HepG2 (cell line): ENCODE data around the gene IKZF4. TPM values are rescaled to one million over a fixed set of nuclear protein-coding genes. Genes with fewer than 3 reads are reported as not detected.
A peak's percentile ranks its signal among the peaks of the same experiment; 100 is the strongest.

Source experiments
- ATAC-seq: fragments of 200-7000 bp; cut with Tn5 transposase; 3 replicates; pipeline ENCODE4 v1.9.1; 2020; ENCODE audit warnings: mild to moderate bottlenecking, moderate library complexity
- BruUV-seq: library from RNA; stranded (reverse); fragments of 400-500 nt; replicated peaks from 2 replicates; lab custom pipeline; 2021; lab: Mats Ljungman, UMichigan
- CTCF ChIA-PET: fragments of 300-600 bp; formaldehyde crosslinking; extraction: SDS; loops from one replicate; lab custom pipeline; 2021; ENCODE audit warnings: low total read pairs, inconsistent platforms, low intra/inter-chr PET ratio; lab: Yijun Ruan, JAX
- POLR2A ChIA-PET: fragments of 350-600 bp; sonication (Branson Sonifier 250); formaldehyde crosslinking; loops from one replicate; lab custom pipeline; 2020; ENCODE audit warnings: antibody characterized with exemption, inconsistent platforms; lab: Yijun Ruan, JAX
- DNase-seq: peaks from one replicate; pipeline ENCODE4 v3.0.0-alpha.2; 2015; ENCODE audit warnings: low spot score
- FAIRE-seq: peaks from 3 replicates; lab custom pipeline; 2011; peaks lifted over from hg19 to GRCh38; lab: Jason Lieb, UNC
- H2AFZ ChIP-seq: one replicate; pipeline ENCODE4 v1.6.1; 2011; ENCODE audit warnings: low read length, inconsistent platforms
- H3K27ac ChIP-seq: fragments of 300-600 bp; 3 replicates; pipeline ENCODE4 v1.8.0; 2011; ENCODE audit warnings: mixed run types, mild to moderate bottlenecking, mixed read lengths, low read length, inconsistent platforms; ENCODE audit not compliant: insufficient read depth; ENCODE audit errors: extremely low read length
- H3K27me3 ChIP-seq, 2 experiments: fragments of 200-600 bp in 1 of 2; 2 replicates in 1 of 2; 3 replicates in 1 of 2; pipeline versions ENCODE4 v1.6.0 to v1.8.0; 2011; ENCODE audit warnings: low read length in 2 of 2, mild to moderate bottlenecking in 2 of 2, moderate library complexity in 2 of 2, inconsistent platforms in 1 of 2; ENCODE audit not compliant: insufficient read depth in 2 of 2, control insufficient read depth in 1 of 2
- H3K36me3 ChIP-seq, 2 experiments: fragments of 200-600 bp in 1 of 2; replicated peaks in 1 of 2; 2 replicates in 1 of 2; 3 replicates in 1 of 2; pipeline versions ENCODE4 v1.5.1 to v1.8.0; 2011; ENCODE audit warnings: low read length in 2 of 2, inconsistent platforms in 1 of 2; ENCODE audit not compliant: insufficient read depth in 2 of 2, control insufficient read depth in 1 of 2
- H3K4me1 ChIP-seq: 2 replicates; pipeline ENCODE4 v1.5.1; 2012; ENCODE audit warnings: low read length, inconsistent platforms; ENCODE audit not compliant: insufficient read depth
- H3K4me2 ChIP-seq: 2 replicates; pipeline ENCODE4 v1.6.0; 2011; ENCODE audit warnings: low read depth, low read length, inconsistent platforms
- H3K4me3 ChIP-seq, 3 experiments: fragments of 200-600 bp in 1 of 3; sonication (generic), shearing (Covaris generic) in 1 of 3; replicated peaks in 1 of 3; 2 replicates each; pipeline ENCODE4 v1.5.1; 2011 to 2016; ENCODE audit warnings: low read length in 3 of 3, inconsistent platforms in 2 of 3, low read depth in 2 of 3, mild to moderate bottlenecking in 2 of 3, control low read depth in 1 of 3, mixed read lengths in 1 of 3; ENCODE audit not compliant: insufficient read depth in 1 of 3
- H3K79me2 ChIP-seq: one replicate; pipeline ENCODE4 v1.6.1; 2011; ENCODE audit warnings: low read length, inconsistent platforms; ENCODE audit not compliant: insufficient read depth
- H3K9ac ChIP-seq: 2 replicates; pipeline ENCODE4 v1.6.0; 2011; ENCODE audit warnings: mild to moderate bottlenecking, low read depth, low read length, inconsistent platforms; ENCODE audit not compliant: insufficient read depth
- H3K9me3 ChIP-seq: 2 replicates; pipeline ENCODE4 v1.5.1; 2012; ENCODE audit warnings: mild to moderate bottlenecking, low read length
- H4K20me1 ChIP-seq: 2 replicates; pipeline ENCODE4 v1.6.0; 2011; ENCODE audit warnings: inconsistent platforms, mild to moderate bottlenecking, low read length, moderate library complexity; ENCODE audit not compliant: insufficient read depth
- KAT7 ChIP-seq: IDR thresholded peaks from 2 replicates; pipeline ENCODE4 v1.6.1; 2018; ENCODE audit warnings: borderline replicate concordance, missing compliant biosample characterization
- ZNF281 ChIP-seq: sonication (generic); formaldehyde crosslinking; IDR thresholded peaks from 2 replicates; pipeline ENCODE4 v1.4.0; 2020; ENCODE audit warnings: missing genetic modification reagents, borderline replicate concordance
- WGBS: methylation state at CpG from one replicate; pipeline ENCODE4 v1.1.6; 2017; ENCODE audit warnings: low lambda C conversion rate; 5-methylcytosine and 5-hydroxymethylcytosine counted together
- in situ Hi-C: cut with HindIII; loops from 2 replicates; pipeline ENCODE4 v1.10.0; 2017; ENCODE audit warnings: low pct_unique_long_range_greater_than_20kb; ENCODE audit not compliant: extremely low pct_ligation_motif_present
- intact Hi-C: fragments of 100-400 bp; cut with micrococcal nuclease; formaldehyde crosslinking; loops from one replicate; pipeline ENCODE4 v1.10.0; 2022; ENCODE audit not compliant: unreplicated experiment
- polyA plus RNA-seq, 8 experiments: library from polyadenylated mRNA; depleted of rRNA in 3 of 8; stranded (reverse) in 7 of 8; unstranded in 1 of 8; fragments of >200 nt; fragmentation: Illumina TruSeq in 4 of 8; extraction: Trizol in 4 of 8; gene quantifications; 2 replicates each; pipeline versions ENCODE4 v1.2.1 to v1.2.3, GENCODE V29; 2011 to 2016; ENCODE audit warnings: low read depth in 4 of 8, missing spikeins in 1 of 8, mixed read lengths in 1 of 8; ENCODE audit not compliant: insufficient read depth in 1 of 8
- total RNA-seq, 5 experiments: library from RNA; depleted of rRNA; stranded (reverse); fragments of >200 nt; fragmentation: Illumina TruSeq; extraction: Trizol; gene quantifications; 2 replicates each; pipeline ENCODE4 v1.2.3, GENCODE V29; 2016; ENCODE audit warnings: low read depth in 1 of 5

IKZF4 gene
- total and polyA plus RNA-seq, 2 of the 13 experiments (the other 11 are each of a cell fraction or from before 2014, with no cell fraction given) = 0.58 to 2.2 TPM

- no peak for ATAC-seq
Measured at GRCh38 chr12:56086096-56086495, 65.3 kb downstream of the IKZF4 start.

More at GRCh38 chr12:56086096-56086495, 65.3 kb downstream of the IKZF4 start:
- FAIRE-seq (no peak), DNase-seq (no peak)
- H3K36me3 ChIP-seq = peaks cover 29 to 62% of the 10 kb centered on the region in 2 experiments
- TF ChIP-seq ZNF281 (0 out of 2 replicates have a peak, but pooled peaks have one; percentile 11), KAT7 (CRISPR knock-in tag) (no peak)
- H3K79me2 ChIP-seq = peaks cover 34% of the 10 kb centered on the region
- intact Hi-C loops = no loop called here
- peaks cover 16% of the 10 kb centered on the region for H4K20me1 ChIP-seq
- CTCF ChIA-PET = no interaction called here
- H3K9ac ChIP-seq = no peak overlapping the region
- POLR2A ChIA-PET = interaction anchor here (0.7 to 10.2 kb wide), 4 partner anchors 9 to 32 kb away, joined by 3 to 279 read pairs (median 6); partner anchors contain the start of genes PA2G4 and ZC3H10
- H3K4me2 ChIP-seq = no peak overlapping the region
- WGBS = 97% methylated on average over 3 of the region's 3 CpGs
- no peaks in the 10 kb centered on the region; a peak in 1 of 5 replicates for H3K27me3 ChIP-seq
- no peaks in the 10 kb centered on the region for H3K9me3 ChIP-seq
- peaks cover 47% of the 10 kb centered on the region for H3K4me1 ChIP-seq
- H2AFZ ChIP-seq = no peak overlapping the region
- H3K27ac ChIP-seq = no peak overlapping the region
- in situ Hi-C loops = no loop called here
- H3K4me3 ChIP-seq = no peak overlapping the region
- no TSS peak for BruUV-seq
